ENCODE results near the gene RPS8. TPM values are rescaled to one million over a fixed set of nuclear protein-coding genes. Genes with fewer than 3 reads are reported as not detected.
A peak's percentile ranks its signal among the peaks of the same experiment; 100 is the strongest.
"Not testable (repeated sequence)": the region's sequence is repeated elsewhere in the genome, so short reads cannot be mapped to it uniquely, and the experiment has no call there.

Gene RPS8
- total RNA-seq, 2 donors from 2014 or later, result 1,080 to 1,461 TPM

DNA sequence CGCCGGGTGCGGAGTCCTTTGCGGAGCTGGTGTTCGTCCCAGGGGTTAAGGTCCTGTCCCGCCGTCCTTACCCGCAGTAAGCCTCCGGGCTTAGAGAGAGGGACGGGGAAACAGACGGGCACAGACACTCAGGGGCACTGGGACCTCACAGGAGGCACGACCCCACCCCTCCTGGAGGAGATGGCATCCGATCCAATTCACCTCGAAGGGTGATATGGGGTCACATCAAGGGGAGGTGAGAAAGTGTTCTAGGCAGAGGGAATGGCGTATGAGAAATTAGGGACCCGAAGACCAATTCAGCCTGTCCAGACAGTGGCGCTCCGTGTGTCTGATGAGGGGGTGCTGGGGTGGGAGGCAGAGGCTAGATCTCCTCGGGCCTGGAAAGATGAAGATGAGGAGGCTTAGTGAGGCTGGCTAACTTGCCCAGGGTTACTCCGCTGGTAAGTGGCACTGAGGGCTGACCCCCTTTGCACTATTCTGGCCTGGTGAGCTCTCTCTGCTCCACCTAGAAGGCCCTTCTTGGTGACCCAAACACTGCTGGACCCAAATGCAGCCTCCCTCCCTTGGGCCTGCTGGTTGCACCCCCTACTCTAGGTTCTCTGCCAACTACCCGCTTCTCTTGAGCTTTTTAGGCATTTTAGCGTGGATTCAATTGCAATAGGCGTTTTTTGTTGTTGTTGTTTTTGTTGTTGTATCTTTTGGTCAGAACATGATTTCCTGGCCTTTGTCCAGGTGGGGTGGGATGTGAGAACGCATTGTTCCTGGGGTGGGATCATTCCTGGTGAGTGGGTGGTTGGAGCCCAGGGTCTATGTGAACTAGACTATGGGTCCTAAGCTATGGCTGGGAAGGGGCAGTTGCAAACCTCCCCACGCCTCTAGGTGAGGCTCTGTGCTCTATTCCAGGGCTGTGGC lies 45.2 kb downstream of the RPS8 start:
- no peaks in the 10 kb centered on the region for H3K9me3 ChIP-seq
- no peaks in the 10 kb centered on the region for H3K27me3 ChIP-seq
- TF ChIP-seq, protein P1, sequence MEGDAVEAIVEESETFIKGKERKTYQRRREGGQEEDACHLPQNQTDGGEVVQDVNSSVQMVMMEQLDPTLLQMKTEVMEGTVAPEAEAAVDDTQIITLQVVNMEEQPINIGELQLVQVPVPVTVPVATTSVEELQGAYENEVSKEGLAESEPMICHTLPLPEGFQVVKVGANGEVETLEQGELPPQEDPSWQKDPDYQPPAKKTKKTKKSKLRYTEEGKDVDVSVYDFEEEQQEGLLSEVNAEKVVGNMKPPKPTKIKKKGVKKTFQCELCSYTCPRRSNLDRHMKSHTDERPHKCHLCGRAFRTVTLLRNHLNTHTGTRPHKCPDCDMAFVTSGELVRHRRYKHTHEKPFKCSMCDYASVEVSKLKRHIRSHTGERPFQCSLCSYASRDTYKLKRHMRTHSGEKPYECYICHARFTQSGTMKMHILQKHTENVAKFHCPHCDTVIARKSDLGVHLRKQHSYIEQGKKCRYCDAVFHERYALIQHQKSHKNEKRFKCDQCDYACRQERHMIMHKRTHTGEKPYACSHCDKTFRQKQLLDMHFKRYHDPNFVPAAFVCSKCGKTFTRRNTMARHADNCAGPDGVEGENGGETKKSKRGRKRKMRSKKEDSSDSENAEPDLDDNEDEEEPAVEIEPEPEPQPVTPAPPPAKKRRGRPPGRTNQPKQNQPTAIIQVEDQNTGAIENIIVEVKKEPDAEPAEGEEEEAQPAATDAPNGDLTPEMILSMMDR (IDR thresholded peaks at IDR 0.05), result no peak
- peak overlapping the region; percentile 56 to 58 for H3K4me3 ChIP-seq
- peaks cover under 1% of the 10 kb centered on the region for H3K36me3 ChIP-seq
- no peak for DNase-seq (ENCODE audit: low spot score)
- H3K4me1 ChIP-seq, result peaks cover 0 to 19% of the 10 kb centered on the region in 2 donors
- H3K27ac ChIP-seq, result peak overlapping the region; percentile 90 to 92

DNA sequence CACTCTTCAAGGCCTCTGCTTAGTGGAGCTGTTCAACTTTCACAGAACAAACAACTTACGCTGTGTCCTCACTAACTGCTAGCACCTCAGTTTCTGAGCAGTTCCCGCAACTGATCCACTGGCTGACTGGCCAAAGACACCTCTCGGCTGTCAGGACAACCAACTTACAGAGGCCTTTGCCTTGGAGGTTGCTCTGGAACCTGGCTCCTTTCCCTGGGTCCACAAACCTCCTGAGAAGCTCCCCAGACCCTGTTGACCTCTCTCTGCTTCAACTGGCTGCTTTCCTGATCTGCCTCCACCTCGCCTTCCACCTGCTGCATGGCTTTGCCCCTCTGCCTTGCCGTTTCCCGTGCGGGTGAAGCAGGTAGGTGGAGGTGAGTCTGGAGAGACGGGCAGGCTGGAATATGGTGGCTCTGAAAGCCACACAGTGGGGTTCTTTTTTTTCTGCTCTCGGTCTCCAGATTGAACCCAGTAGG lies 45.9 kb downstream of the RPS8 start:
- Histone ChIP-seq H3K36me3 (no peaks in the 10 kb centered on the region), H3K27me3 (no peaks in the 10 kb centered on the region), H3K9me3 (no peaks in the 10 kb centered on the region), H3K27ac (peak overlapping the region in 1 of 2 donors; percentile 90), H3K4me3 (no peak overlapping the region), H3K4me1 (peaks cover 0 to 19% of the 10 kb centered on the region in 2 donors)
- DNase-seq (ENCODE audit: low spot score), result no peak
- TF ChIP-seq, protein P1 (IDR thresholded peaks at IDR 0.05), result no peak

DNA sequence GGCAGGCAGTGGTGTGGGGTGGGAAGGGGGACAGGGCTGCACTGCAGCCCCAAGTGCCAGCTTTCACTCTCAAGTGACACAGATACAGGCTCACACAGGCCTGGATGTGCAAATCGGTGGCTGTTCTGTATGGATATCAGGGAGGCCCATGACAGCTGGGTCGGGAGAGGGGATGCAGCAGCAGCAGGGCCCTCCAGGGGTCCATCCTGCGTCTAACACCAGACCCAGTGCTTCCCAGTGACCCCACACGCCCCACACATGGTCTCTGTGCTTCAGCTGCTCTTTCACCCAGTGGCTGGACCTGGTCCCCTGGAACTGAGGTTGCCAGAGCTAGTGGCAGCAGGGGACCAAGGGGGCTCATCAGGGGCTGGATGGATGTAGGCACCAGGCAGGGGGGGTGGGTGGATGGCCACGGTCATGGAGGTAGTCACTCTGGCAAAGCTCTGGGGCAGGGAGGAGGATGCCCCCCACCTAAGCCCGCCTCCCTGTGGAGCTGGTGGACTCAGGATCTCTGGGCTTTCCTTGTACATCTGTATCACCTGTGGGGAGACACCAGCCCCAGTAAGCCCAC lies 46.9 kb downstream of the RPS8 start:
- DNase-seq (ENCODE audit: low spot score), result no peak
- H3K4me1 ChIP-seq, result peaks cover 0 to 23% of the 10 kb centered on the region in 2 donors
- no peak overlapping the region for H3K4me3 ChIP-seq
- TF ChIP-seq, protein P1 (IDR thresholded peaks at IDR 0.05), result no peak
- H3K9me3 ChIP-seq, result no peaks in the 10 kb centered on the region
- no peaks in the 10 kb centered on the region for H3K27me3 ChIP-seq
- no peak overlapping the region for H3K27ac ChIP-seq
- H3K36me3 ChIP-seq, result no peaks in the 10 kb centered on the region

DNA sequence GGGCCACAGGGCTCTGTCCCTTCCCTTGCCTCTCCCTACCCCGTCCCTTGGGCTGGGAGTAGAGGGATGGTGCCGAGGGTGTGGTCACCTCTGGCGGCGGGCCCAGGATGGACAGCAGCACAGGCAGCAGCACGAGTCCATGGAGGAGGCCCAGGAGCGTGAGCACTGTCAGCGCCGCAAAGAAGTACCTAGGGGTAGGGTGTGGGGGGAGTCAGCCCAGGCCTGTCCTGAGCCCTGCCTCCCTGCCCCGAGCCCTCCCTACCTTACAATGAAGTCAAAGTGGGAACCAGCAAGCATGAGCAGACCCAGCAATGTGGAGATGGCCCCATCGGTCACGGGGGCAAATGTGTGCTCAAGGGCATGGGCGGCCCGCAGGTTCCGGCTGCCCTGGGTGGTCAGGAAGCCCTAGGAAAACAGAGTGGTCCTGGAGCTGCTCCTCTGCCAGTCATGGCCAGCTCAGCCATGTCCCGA lies 47.7 kb downstream of the RPS8 start:
- H3K4me1 ChIP-seq, result peaks cover 0 to 23% of the 10 kb centered on the region in 2 donors
- H3K36me3 ChIP-seq, result no peaks in the 10 kb centered on the region
- DNase-seq (ENCODE audit: low spot score), result no peak
- no peak overlapping the region for H3K27ac ChIP-seq
- H3K27me3 ChIP-seq, result no peaks in the 10 kb centered on the region
- H3K4me3 ChIP-seq, result no peak overlapping the region
- TF ChIP-seq, protein P1 (IDR thresholded peaks at IDR 0.05), result no peak
- H3K9me3 ChIP-seq, result no peaks in the 10 kb centered on the region

DNA sequence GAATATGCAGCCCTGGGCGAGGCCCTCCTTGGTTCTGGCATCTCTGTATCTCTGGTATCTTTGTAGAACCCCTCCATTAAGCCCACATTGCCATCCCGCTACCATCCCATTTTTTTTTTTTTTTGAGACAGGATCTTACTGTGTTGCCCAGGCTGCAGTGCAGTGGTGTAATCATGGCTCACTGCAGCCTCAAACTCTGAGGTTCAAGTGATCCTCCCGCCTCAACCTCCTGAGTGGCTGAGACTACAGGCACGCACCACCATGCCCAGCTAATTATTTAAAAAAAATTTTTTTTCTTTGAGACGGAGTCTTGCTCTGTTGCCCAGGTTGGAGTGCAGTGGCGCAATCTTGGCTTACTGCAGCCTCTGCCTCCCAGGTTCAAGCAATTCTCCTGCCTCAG lies 49.1 kb downstream of the RPS8 start:
- not testable (repeated sequence) for DNase-seq (ENCODE audit: low spot score)

More for the DNA sequence above, 49.1 kb downstream of the RPS8 start:
- H3K9me3 ChIP-seq, H3K27ac ChIP-seq, H3K36me3 ChIP-seq, H3K4me3 ChIP-seq, H3K27me3 ChIP-seq: not testable (repeated sequence)
- H3K4me1 ChIP-seq, result peaks cover 0 to 13% of the 10 kb centered on the region in 2 donors

Data from right atrium auricular region (tissue), 2 donors.